Stomach (tissue), 4 donors: ENCODE measurements around the gene PANK4.

ENCODE experiments used
- EP300 ChIP-seq: sonication (generic); formaldehyde crosslinking; IDR thresholded peaks from one replicate; pipeline ENCODE4 v1.6.1; 2017; ENCODE audit warnings: antibody characterized with exemption
- POLR2A ChIP-seq, 4 donors: fragments of 450-650 bp; IDR thresholded peaks; one replicate each; pipeline ENCODE4 v1.6.1; 2016; ENCODE audit warnings: antibody characterized with exemption in 4 of 4, control low read depth in 2 of 4, mild to moderate bottlenecking in 1 of 4, moderate library complexity in 1 of 4
- POLR2AphosphoS5 ChIP-seq, 3 donors: sonication (generic); formaldehyde crosslinking; IDR thresholded peaks; one replicate each; pipeline ENCODE4 v1.6.1; 2016; ENCODE audit warnings: antibody characterized with exemption in 3 of 3
- TF ChIP-seq, protein P1 (sequence below), 7 experiments: fragments of 450-650 bp in 4 of 7; fragments of 200-600 bp in 3 of 7; sonication (generic) in 3 of 7; IDR thresholded peaks; one replicate each; pipeline ENCODE4 v1.5.1; 2016 to 2019; ENCODE audit warnings: antibody characterized with exemption in 7 of 7, control low read depth in 2 of 7, mild to moderate bottlenecking in 1 of 7

DNA sequence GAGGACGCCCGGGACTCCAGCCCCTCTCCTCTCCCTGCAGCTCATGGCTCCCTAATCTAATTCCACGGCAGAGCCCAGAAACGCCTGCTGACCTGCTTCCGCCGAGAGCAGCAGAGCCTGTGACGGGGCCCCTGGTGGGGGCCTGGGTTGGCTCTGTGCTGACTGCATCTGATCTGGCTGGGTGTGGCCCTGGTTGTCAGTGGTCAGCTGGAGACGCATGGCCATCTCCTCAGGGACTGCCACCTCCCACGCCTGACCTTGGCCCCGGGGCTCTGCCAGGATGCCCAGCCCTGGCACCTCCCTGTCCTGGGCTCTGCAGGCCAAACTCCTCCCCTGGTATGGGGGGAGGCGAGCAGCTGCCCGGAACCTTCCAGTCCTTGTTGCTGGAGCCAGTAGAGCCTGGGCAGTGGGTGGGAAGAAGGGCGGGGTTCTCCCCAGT is 51.4 kb downstream of the PANK4 start:
- TF ChIP-seq, protein P1, sequence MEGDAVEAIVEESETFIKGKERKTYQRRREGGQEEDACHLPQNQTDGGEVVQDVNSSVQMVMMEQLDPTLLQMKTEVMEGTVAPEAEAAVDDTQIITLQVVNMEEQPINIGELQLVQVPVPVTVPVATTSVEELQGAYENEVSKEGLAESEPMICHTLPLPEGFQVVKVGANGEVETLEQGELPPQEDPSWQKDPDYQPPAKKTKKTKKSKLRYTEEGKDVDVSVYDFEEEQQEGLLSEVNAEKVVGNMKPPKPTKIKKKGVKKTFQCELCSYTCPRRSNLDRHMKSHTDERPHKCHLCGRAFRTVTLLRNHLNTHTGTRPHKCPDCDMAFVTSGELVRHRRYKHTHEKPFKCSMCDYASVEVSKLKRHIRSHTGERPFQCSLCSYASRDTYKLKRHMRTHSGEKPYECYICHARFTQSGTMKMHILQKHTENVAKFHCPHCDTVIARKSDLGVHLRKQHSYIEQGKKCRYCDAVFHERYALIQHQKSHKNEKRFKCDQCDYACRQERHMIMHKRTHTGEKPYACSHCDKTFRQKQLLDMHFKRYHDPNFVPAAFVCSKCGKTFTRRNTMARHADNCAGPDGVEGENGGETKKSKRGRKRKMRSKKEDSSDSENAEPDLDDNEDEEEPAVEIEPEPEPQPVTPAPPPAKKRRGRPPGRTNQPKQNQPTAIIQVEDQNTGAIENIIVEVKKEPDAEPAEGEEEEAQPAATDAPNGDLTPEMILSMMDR (IDR thresholded peaks at IDR 0.05): no peak
- TF ChIP-seq EP300 (no peak), POLR2AphosphoS5 (IDR thresholded peaks at IDR 0.05) (no peak), POLR2A (IDR thresholded peaks at IDR 0.05) (no peak)
